ENCODE measurements around the gene ACSL3.
"Not testable (repeated sequence)": the region's sequence is repeated elsewhere in the genome, so short reads cannot be mapped to it uniquely, and the experiment has no call there.

ACSL3 gene

DNA sequence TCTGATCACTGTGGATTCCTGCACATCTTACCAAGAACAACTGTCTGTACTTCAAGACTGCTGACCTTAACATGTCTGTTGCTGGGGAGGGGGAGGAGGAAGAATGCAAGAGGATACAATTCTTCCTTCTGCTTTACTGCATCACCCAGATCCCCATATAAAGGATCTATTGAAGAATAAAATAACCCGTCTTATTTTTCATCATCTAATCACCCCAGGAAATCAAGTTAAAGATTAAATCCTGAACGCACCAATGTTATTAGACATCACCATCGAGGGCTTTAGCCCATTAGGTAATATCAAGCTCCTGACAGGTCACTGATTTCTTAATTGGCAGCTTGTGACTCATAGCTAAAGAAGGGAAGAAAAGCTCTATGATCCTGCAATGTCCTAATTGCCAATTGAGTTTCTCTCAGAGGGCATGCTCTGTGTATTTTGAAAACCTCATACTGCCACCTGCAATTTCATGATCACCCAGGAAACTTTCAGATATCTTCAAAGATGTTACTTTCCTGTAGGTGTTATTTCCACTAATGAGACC, 115.8 kb downstream of the ACSL3 start:
- no peak for DNase-seq (ENCODE audit: low spot score)

DNA sequence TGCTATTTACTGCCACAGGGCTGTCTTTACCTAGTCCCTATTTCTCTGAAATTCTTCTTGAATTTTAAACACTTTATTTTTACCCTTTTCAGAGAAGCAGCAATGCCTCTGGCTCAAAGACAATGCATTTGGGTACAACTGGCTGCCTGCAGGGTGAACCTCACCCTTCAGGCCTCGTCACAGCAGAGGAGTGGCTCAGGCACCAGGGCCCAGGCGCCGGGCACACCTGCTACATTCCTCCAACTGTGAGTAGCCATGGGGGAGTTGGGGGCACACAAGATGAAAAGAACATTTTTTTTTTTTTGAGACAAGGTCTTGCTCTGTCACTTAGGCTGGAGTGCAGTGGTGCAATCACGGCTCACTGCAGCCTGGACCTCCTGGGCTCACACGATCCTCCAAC, 116.3 kb downstream of the ACSL3 start:
- no peak for DNase-seq (ENCODE audit: low spot score)

DNA sequence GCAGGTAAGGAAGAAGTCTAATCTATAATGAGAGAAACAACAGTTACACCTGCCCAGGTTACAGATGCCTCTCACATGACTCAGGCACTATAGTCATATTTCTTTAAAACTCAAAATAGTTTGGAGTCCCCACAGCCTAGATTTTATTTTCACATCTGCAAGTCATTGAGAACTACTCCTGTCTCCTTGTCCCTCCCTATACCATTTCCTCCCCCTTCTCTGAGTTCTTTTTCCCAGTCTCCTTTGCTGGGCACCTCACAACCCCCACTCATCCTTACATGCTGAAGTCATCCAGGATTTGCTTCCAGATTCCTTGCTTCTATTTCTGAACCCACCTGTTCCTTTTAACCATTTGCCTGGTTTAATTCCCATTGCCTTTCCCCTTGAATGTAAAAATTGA, 118.0 kb downstream of the ACSL3 start:
- no peak for DNase-seq (ENCODE audit: low spot score)

DNA sequence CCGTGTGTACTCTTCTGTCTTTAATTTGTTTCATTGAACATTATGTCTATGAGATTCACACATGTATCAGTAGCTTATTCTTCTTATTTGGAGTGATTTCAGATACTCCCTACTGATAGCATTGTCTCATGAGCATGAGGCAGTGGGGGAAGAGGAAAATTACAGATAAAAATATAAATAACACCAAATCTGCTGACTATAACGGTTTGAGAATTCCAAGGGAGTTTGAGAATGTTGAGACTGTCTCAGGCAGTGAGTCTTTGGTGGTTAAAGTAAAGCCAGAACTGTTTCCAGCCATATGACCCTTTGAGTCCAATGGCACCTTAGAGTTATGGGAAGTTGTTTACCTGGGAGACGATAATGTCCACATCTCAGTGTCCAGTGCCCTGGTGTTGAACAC, 118.6 kb downstream of the ACSL3 start:
- DNase-seq (ENCODE audit: low spot score): no peak

DNA sequence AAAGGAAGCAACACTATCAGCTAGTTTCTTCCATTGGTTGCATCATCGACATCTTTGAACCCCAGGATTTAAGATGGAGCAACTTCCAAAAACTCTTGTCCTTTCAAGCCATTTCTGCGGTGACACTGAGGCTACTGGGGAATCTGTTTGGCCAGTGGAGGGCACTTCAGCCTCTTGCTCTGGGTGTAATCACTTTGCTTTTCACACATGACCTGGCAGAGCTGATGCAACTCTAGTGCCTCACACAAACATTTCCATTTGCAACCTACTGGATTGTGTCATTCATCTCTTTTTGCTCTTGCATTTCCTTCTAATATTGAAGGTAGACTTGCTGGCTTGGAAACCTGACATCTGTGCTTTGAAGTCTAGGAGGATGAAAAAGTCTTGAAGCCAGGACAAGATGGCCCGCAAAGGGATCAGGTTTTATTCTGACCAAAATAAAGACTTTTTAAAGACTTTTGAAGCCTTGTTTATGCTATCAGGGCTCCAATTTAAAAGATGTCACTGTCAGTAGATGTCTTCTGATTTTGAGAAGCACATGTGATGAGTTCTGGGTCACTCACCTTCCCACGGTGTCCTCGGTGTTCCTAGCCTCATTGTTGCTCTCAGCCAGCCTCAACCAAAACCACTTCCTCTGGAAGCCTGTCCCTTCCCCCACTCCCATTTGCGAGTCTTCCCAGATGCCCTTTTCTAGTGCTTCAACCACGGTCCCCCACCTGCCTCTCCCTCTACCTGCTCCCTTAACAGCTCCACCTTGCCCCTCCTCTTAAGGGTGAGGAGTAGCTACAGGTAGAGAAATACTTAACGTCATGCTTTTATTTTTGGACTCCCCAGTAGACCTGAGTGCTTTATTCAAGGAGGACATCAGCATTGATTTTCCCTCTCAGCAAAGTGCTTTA, 121.4 kb downstream of the ACSL3 start:
- DNase-seq (ENCODE audit: low spot score): peak; percentile 32

DNA sequence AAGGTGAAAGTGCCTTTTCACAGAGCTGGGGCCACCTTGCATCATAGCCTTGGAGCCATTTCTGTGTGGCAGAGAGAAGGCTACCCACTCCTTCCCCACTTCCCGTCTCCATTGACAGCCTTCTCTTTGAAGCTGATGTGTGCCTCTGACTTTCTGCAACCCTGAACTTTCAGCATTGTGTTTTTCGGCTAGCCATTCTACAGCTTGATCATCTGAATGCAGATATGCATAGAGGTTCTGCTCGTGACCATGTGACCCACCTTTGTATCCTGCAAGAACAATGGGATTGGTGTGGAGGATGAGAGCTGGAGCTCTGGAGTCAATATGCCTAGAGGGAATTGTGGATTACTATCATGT, 122.1 kb downstream of the ACSL3 start:
- DNase-seq (ENCODE audit: low spot score): no peak

DNA sequence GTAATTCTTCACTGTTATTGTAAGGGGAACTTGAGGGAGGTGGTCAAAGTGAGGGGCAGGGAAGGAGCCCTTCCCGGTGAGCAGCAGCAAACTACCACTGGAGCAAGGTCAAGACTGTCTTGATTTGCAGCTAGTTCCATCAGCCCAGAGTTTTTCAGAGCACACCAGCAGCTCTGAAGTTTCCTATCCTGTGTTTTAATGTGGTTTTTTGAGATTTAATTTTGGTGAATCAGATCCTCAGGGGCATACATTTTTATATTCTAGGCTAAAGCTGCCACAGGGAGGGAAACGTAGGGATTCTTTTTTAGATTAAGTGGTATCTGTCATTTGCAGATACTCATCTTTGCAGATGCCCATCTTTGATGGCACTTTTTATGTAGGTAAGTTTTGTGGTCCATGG, 124.1 kb downstream of the ACSL3 start:
- DNase-seq (ENCODE audit: low spot score): no peak

DNA sequence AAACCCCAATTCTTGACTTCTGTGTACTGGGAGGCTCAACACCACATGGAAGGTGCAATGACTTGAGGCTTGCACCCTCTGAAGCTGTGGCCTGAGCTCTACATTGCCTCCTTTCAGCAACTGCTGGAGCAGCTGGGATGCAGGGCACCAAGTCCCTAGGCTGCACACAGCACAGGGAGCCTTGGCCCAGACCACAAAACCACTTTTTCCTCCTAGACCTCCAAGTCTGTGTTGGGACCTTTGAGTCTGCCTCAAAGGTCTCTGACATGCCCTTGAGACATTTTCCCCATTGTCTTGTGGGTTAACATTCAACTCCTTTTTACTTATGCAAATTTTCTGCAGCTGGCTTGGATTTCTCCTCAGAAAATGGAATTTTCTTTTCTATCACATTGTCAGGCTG, 128.6 kb downstream of the ACSL3 start:
- no peak for DNase-seq (ENCODE audit: low spot score)

DNA sequence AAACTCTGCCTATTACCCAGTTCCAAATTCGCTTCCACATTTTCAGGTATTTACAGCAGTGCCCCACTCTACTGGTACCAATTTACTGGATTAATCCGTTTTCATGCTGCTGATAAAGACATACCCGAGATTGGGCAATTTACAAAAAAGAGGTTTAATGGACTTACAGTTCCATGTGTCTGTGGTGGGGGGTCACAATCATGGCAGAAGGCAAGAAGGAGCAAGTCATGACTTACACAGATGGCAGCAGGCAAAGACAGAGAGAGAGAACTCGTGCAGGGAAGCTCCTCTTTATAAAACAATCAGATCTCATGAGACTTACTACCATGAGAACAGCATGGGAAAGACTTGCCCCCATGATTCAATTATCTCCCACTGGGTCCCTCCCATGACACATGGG, 129.4 kb downstream of the ACSL3 start:
- DNase-seq (ENCODE audit: low spot score): not testable (repeated sequence)

DNA sequence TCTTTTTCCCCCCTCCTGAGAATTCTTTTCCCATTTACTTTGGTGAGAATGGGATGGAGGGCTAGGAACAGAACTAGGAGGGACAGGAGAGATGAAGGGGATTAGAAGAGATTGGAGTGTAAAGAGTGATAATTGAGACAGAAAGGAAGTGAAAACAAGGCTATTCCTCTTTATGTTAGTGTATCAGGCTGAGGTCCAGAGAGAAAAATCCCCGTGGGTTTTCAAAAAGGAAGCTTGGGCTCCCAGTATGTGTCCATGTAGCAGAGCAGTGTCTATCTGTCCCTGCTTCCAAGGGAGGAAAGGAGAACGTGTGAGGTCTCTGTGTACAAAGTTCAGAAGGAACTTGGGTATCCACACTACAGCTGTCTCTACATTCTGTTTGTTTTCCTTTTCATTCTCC, 131.3 kb downstream of the ACSL3 start:
- no peak for DNase-seq (ENCODE audit: low spot score)

All from cerebellar cortex (tissue), 1 donor.